ENCODE measurements around the gene RFNG. TPM values are rescaled to one million over a fixed set of nuclear protein-coding genes. Genes with fewer than 3 reads are reported as not detected.

Gene RFNG
- total and polyA plus RNA-seq, 2 of the 4 experiments (the other 2 are of a cell fraction) = 6.8 to 47.3 TPM

DNA sequence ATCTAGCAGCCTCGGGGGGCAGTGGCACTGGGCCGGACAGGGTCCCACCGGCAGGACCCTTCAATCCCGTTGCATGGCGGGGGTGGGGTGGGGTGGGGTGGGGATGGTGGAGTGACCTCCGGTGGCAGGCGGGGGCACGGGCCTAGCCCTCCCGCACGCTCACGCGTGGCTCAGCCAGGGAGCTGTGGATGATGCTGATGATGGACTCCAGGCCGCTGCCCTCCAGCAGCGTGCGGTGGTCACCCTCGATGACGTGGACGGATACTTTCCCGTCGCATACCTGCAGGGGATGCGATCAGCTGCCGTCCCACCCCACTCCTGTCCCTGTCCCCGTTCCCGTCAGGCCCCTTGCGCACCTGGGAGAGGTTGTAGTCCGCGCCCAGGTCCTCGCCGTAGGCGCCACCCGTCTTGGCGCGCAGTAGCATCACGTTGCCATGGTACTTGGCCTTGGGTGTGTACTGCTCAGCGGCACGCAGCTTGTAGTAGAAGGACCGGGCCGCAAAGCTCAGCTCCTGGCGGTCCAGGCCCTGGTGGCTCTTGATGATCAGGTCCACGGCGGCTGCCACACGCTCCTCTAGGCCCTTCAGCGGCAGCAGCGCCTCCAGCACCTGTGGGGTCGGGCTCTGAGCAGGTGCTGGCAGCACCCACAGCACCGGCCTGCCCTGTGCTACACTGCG, 27.5 kb upstream of the RFNG start:
- peaks cover 50% of the 10 kb centered on the region for H3K36me3 ChIP-seq (ENCODE audit: control insufficient read depth, insufficient read depth, low read length)
- H4K20me1 ChIP-seq (ENCODE audit: insufficient read depth, low read length) = no peaks in the 10 kb centered on the region; the same call in 1 of the 2 replicates
- H3K23ac ChIP-seq (ENCODE audit: low read depth, low read length) = no peak overlapping the region
- no TSS peak for BruUV-seq (replicated peaks)
- H2AK5ac ChIP-seq (ENCODE audit: low read depth, low read length) = no peak overlapping the region
- ATAC-seq (ENCODE audit: low read depth) (no peak), DNase-seq (no peak)
- in situ Hi-C loops (cut with MboI; ENCODE audit: low sequenced_read_pairs) (no loop called here), dilution Hi-C loops (cut with HindIII; ENCODE audit: low sequenced_read_pairs, unreplicated experiment) (no loop called here), intact Hi-C loops (cut with micrococcal nuclease) (no loop called here)
- no peak for TF ChIP-seq POLR2A (IDR thresholded peaks at IDR 0.05; ENCODE audit: low read depth, low read length)
- TF ChIP-seq, protein P1, sequence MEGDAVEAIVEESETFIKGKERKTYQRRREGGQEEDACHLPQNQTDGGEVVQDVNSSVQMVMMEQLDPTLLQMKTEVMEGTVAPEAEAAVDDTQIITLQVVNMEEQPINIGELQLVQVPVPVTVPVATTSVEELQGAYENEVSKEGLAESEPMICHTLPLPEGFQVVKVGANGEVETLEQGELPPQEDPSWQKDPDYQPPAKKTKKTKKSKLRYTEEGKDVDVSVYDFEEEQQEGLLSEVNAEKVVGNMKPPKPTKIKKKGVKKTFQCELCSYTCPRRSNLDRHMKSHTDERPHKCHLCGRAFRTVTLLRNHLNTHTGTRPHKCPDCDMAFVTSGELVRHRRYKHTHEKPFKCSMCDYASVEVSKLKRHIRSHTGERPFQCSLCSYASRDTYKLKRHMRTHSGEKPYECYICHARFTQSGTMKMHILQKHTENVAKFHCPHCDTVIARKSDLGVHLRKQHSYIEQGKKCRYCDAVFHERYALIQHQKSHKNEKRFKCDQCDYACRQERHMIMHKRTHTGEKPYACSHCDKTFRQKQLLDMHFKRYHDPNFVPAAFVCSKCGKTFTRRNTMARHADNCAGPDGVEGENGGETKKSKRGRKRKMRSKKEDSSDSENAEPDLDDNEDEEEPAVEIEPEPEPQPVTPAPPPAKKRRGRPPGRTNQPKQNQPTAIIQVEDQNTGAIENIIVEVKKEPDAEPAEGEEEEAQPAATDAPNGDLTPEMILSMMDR (conservative IDR thresholded peaks at IDR 0.05; ENCODE audit: low read depth, low read length) = no peak
- no peak for TF ChIP-seq CEBPB (IDR thresholded peaks at IDR 0.05; ENCODE audit: low read depth, low read length)
- TF ChIP-seq, protein P2, sequence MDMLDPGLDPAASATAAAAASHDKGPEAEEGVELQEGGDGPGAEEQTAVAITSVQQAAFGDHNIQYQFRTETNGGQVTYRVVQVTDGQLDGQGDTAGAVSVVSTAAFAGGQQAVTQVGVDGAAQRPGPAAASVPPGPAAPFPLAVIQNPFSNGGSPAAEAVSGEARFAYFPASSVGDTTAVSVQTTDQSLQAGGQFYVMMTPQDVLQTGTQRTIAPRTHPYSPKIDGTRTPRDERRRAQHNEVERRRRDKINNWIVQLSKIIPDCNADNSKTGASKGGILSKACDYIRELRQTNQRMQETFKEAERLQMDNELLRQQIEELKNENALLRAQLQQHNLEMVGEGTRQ (IDR thresholded peaks at IDR 0.05; ENCODE audit: low read depth, low read length) = no peak
- no peak for TF ChIP-seq FOS (IDR thresholded peaks at IDR 0.05; ENCODE audit: low read depth, low read length)
- TF ChIP-seq MXI1 (IDR thresholded peaks at IDR 0.05; ENCODE audit: borderline replicate concordance, low read depth, low read length) = no peak
- TF ChIP-seq, protein P3, sequence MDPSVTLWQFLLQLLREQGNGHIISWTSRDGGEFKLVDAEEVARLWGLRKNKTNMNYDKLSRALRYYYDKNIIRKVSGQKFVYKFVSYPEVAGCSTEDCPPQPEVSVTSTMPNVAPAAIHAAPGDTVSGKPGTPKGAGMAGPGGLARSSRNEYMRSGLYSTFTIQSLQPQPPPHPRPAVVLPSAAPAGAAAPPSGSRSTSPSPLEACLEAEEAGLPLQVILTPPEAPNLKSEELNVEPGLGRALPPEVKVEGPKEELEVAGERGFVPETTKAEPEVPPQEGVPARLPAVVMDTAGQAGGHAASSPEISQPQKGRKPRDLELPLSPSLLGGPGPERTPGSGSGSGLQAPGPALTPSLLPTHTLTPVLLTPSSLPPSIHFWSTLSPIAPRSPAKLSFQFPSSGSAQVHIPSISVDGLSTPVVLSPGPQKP (IDR thresholded peaks at IDR 0.05; ENCODE audit: borderline replicate concordance, low read depth, low read length) = no peak
- no peak for TF ChIP-seq RAD21 (IDR thresholded peaks at IDR 0.05; ENCODE audit: low read length)
- H3K9me1 ChIP-seq (ENCODE audit: insufficient read depth, low read length) = no peaks in the 10 kb centered on the region
- ChIA-PET CTCF (no interaction called here), POLR2A (ENCODE audit: unreplicated experiment) (interaction anchor here (0.6 kb wide), 1 partner anchor 13 kb away, joined by 3 read pairs; no protein-coding TSS in a partner anchor)
- no peaks in the 10 kb centered on the region for H3K27me3 ChIP-seq (ENCODE audit: control insufficient read depth, insufficient read depth, low read length)
- H2BK120ac ChIP-seq (ENCODE audit: low read depth, low read length) = no peak overlapping the region
- no peak overlapping the region for H2AK9ac ChIP-seq (replicated peaks; ENCODE audit: low read depth, low read length, poor library complexity)
- H3K4me3 ChIP-seq (ENCODE audit: insufficient read depth, low read depth, low read length) = no peak overlapping the region
- H3K4me2 ChIP-seq (ENCODE audit: low read depth, low read length) = no peak overlapping the region
- no peak overlapping the region for H2BK15ac ChIP-seq (ENCODE audit: low read depth, low read length)
- H4K91ac ChIP-seq (ENCODE audit: insufficient read depth, low read depth, low read length) = no peak overlapping the region
- H4K5ac ChIP-seq (ENCODE audit: low read depth, low read length) = no peak overlapping the region
- H3K18ac ChIP-seq (ENCODE audit: low read depth, low read length) = no peak overlapping the region
- H2BK20ac ChIP-seq (ENCODE audit: low read depth, low read length) = no peak overlapping the region
- H3K4ac ChIP-seq (ENCODE audit: low read depth, low read length) = no peak overlapping the region
- H3K56ac ChIP-seq (ENCODE audit: extremely low read depth, insufficient read depth, low read length) = no peak overlapping the region
- H3K9ac ChIP-seq (ENCODE audit: low read depth, low read length) = no peak overlapping the region
- H3K9me3 ChIP-seq (ENCODE audit: control insufficient read depth, insufficient read depth, low read length) = no peaks in the 10 kb centered on the region
- H2AFZ ChIP-seq (replicated peaks; ENCODE audit: low read length, poor library complexity) = no peak overlapping the region
- H3K27ac ChIP-seq (ENCODE audit: insufficient read depth, low read length) = no peak overlapping the region
- H4K8ac ChIP-seq (ENCODE audit: low read depth in 2 of 2, low read length in 2 of 2) = no peak overlapping the region
- no peaks in the 10 kb centered on the region for H3K79me1 ChIP-seq (ENCODE audit: low read depth in 1 of 2, low read length in 2 of 2)
- WGBS, 2 experiments (ENCODE audit: extremely low coverage in 2 of 2, insufficient read length in 1 of 2) = 97% methylated on average over 16 of the region's 47 CpGs; no CpG with 5 or more reads in 1 of the 2 experiments
- no peak overlapping the region for H2BK5ac ChIP-seq (ENCODE audit: low read depth, low read length, poor library complexity, severe bottlenecking)
- H3K4me1 ChIP-seq (ENCODE audit: control insufficient read depth, insufficient read depth, low read length) = no peaks in the 10 kb centered on the region
- no peak overlapping the region for H3K14ac ChIP-seq (replicated peaks; ENCODE audit: low read depth, low read length)
